Peyer's patch (tissue), 4 donors: ENCODE data around the gene RFFL. TPM values are rescaled to one million over a fixed set of nuclear protein-coding genes. Genes with fewer than 3 reads are reported as not detected.

ENCODE experiments used
- DNase-seq, 3 donors: peaks; one replicate each; pipeline ENCODE4 v3.0.0-alpha.2; 2017 to 2019
- H3K27ac ChIP-seq, 4 donors: fragments of 200-600 bp; sonication (generic); one replicate each; pipeline ENCODE4 v1.5.1; 2016 to 2019
- H3K27me3 ChIP-seq, 2 donors: fragments of 200-600 bp; sonication (generic); one replicate each; pipeline ENCODE4 v1.5.1; 2019
- H3K36me3 ChIP-seq, 3 donors: fragments of 200-600 bp; sonication (generic); one replicate each; pipeline ENCODE4 v1.5.1; 2016 to 2019
- H3K4me1 ChIP-seq, 4 donors: fragments of 200-600 bp; sonication (generic); one replicate each; pipeline ENCODE4 v1.5.1; 2016 to 2019
- H3K4me3 ChIP-seq, 4 donors: fragments of 200-600 bp; sonication (generic); 1 replicate in 3 of 4; 2 replicates in 1 of 4; pipeline ENCODE4 v1.5.1; 2016 to 2019; ENCODE audit warnings: mild to moderate bottlenecking in 1 of 4
- H3K9me3 ChIP-seq, 4 donors: fragments of 200-600 bp; sonication (generic); one replicate each; pipeline ENCODE4 v1.5.1; 2016 to 2019; ENCODE audit warnings: mild to moderate bottlenecking in 1 of 4
- POLR2A ChIP-seq, 2 donors: fragments of 450-650 bp; IDR thresholded peaks; one replicate each; pipeline ENCODE4 v1.5.1; 2017; ENCODE audit warnings: antibody characterized with exemption in 2 of 2, mild to moderate bottlenecking in 2 of 2, moderate library complexity in 2 of 2
- total RNA-seq, 4 donors: library from RNA; depleted of rRNA; stranded (reverse); fragments of >200 nt; gene quantifications; one replicate each; pipeline ENCODE4 v1.1.0, GENCODE V29; 2016
- TF ChIP-seq, protein P1 (sequence below), 6 experiments: fragments of 450-650 bp in 4 of 6; fragments of 200-600 bp in 2 of 6; sonication (generic) in 1 of 6; IDR thresholded peaks; one replicate each; pipeline ENCODE4 v1.5.1; 2017 to 2019; ENCODE audit warnings: antibody characterized with exemption in 6 of 6, mild to moderate bottlenecking in 3 of 6, moderate library complexity in 1 of 6

Gene RFFL
- total RNA-seq, 4 donors from 2014 or later, result 33.0 to 76.7 (median 43.0) TPM

DNA sequence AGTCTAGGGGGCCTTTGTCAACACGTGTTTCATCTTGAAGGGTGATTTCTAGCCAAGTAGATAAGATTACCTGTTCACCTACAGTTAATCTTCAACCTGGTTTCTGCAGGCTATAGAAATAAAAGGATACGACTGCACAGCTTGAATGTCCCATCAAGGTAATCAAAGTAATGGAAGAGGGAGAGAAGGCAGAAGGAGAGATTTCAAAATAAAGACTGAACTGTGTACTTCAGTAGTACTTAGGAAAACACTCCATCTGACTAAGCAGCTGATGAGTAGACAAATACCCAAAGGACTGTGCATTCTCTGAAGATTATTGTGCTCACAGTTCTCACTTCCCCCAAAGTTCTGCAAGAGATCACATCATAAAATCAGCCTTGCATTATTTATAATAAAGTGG lies 5.8 kb upstream of the RFFL start:
- Histone ChIP-seq H3K27me3 (no peaks in the 10 kb centered on the region), H3K4me3 (no peak overlapping the region), H3K4me1 (peaks cover 0 to 39% (median 2%) of the 10 kb centered on the region in 4 donors), H3K36me3 (no peaks in the 10 kb centered on the region), H3K9me3 (no peaks in the 10 kb centered on the region), H3K27ac (peak overlapping the region in 1 of 4 donors; percentile 31)
- TF ChIP-seq, protein P1, sequence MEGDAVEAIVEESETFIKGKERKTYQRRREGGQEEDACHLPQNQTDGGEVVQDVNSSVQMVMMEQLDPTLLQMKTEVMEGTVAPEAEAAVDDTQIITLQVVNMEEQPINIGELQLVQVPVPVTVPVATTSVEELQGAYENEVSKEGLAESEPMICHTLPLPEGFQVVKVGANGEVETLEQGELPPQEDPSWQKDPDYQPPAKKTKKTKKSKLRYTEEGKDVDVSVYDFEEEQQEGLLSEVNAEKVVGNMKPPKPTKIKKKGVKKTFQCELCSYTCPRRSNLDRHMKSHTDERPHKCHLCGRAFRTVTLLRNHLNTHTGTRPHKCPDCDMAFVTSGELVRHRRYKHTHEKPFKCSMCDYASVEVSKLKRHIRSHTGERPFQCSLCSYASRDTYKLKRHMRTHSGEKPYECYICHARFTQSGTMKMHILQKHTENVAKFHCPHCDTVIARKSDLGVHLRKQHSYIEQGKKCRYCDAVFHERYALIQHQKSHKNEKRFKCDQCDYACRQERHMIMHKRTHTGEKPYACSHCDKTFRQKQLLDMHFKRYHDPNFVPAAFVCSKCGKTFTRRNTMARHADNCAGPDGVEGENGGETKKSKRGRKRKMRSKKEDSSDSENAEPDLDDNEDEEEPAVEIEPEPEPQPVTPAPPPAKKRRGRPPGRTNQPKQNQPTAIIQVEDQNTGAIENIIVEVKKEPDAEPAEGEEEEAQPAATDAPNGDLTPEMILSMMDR (IDR thresholded peaks at IDR 0.05), result no peak
- no peak for DNase-seq

DNA sequence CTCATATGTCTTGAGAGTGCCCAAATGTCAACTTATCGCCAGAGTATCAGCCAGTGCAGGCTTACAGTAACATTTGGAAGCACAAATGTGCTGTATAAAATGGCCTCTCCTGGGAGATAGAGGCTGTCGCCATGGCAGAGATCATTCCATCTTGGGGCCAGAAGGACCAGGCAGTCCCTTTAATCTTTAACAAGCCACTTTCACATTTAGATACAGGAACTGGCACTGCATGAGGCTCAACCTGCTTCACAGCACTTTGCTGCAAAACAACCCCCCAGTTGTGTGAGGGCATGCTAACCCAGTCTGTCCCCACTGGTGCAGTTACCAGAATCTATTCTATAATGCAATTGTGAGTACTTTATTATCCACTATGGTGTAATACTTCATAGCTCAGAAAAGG lies 4.7 kb upstream of the RFFL start:
- H3K27ac ChIP-seq, result no peak overlapping the region

DNA sequence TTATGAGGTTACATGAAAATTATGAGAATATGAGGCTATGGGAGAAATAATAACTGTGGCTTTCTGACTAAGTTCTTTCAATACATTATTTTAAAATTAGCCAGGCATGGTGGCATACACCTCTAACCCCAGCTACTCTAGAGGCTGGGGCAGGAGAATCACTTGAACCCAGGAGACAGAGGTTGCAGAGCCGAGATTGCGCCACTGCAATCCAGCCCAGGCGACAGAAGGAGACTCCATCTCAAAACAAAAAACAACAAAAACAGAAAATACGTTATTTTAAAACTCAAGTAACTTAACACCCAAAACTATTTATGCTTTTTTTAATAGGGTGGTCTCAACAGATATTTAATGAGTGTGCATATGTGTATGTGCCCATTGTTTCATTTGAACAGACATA lies 2.4 kb upstream of the RFFL start:
- Histone ChIP-seq H3K27ac (no peak overlapping the region), H3K4me1 (peaks cover 5 to 34% (median 5%) of the 10 kb centered on the region in 4 donors), H3K27me3 (no peaks in the 10 kb centered on the region), H3K4me3 (no peak overlapping the region), H3K9me3 (no peaks in the 10 kb centered on the region), H3K36me3 (peaks cover 0 to 4% (median 0%) of the 10 kb centered on the region in 3 donors)
- DNase-seq, result no peak
- no peak for TF ChIP-seq POLR2A (IDR thresholded peaks at IDR 0.05)
- TF ChIP-seq, protein P1 (IDR thresholded peaks at IDR 0.05), result no peak

More for the DNA sequence above, 4.7 kb upstream of the RFFL start:
- no peak for DNase-seq
- no peaks in the 10 kb centered on the region for H3K27me3 ChIP-seq
- TF ChIP-seq, protein P1 (IDR thresholded peaks at IDR 0.05), result no peak
- TF ChIP-seq POLR2A (IDR thresholded peaks at IDR 0.05), result no peak
- H3K36me3 ChIP-seq, result no peaks in the 10 kb centered on the region
- H3K4me1 ChIP-seq, result peaks cover 5 to 38% (median 5%) of the 10 kb centered on the region in 4 donors
- H3K4me3 ChIP-seq, result no peak overlapping the region
- no peaks in the 10 kb centered on the region for H3K9me3 ChIP-seq

DNA sequence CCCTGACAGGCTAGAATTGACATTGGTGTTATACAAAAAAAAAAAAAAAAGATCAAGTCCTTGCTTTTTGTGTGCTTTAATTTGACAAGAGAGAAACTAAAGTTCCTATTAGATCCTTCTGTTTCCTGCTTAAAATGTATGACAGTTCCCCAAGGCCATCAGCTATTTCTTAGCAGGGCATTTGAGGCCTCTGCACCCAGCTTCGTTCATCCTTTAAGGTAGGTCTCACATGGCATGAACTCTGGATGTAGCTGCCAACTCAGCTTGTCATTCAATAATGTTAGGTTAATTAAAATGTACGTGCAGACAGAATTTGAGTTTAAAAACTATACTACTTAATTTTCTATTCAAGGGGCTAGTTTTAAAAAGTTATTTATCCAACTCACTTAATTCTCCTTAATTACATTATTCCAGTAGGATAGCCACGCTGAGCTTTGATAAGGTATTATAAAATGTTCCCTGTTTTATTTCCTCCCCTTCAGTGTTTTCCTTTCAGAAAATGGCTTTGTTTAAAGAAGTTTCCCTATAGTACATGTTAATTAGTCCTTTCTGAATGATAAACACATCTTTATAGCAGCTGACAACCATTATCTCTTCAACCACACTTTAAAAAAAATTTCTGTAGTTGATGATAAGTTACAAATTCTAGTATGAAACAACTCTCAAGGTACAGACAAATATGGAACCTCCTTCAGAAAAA lies 1.2 kb upstream of the RFFL start:
- TF ChIP-seq, protein P1 (IDR thresholded peaks at IDR 0.05), result no peak
- Histone ChIP-seq H3K4me1 (peaks cover 5 to 29% (median 5%) of the 10 kb centered on the region in 4 donors), H3K9me3 (no peaks in the 10 kb centered on the region)

DNA sequence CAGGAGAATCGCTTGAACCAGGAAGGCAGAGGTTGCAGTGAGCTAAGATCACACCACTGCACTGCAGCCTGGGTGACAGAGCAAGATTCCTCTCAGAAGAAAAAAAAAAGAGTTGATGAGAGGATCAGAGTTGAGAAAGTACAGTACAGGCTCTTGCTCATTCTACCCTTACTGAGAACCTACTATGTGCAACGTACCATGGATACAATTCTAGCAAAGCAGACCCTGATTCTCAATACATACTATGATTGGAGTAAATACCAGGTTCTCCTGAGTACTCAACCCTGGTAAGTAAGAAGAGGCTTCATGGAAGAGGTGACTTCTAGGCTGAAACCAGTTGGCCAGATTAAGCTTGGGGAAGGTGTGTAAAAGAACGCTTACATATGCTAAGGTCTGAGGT lies 1.2 kb downstream of the RFFL start:
- no peak overlapping the region for H3K4me3 ChIP-seq
- no peaks in the 10 kb centered on the region for H3K27me3 ChIP-seq
- peaks cover 5 to 12% (median 5%) of the 10 kb centered on the region in 4 donors for H3K4me1 ChIP-seq
- no peak for DNase-seq
- no peak overlapping the region for H3K27ac ChIP-seq
- peaks cover 0 to 13% (median 0%) of the 10 kb centered on the region in 3 donors for H3K36me3 ChIP-seq
- no peak for TF ChIP-seq POLR2A (IDR thresholded peaks at IDR 0.05)
- TF ChIP-seq, protein P1 (IDR thresholded peaks at IDR 0.05), result no peak
- no peaks in the 10 kb centered on the region for H3K9me3 ChIP-seq

More for the DNA sequence above, 1.2 kb upstream of the RFFL start:
- H3K4me3 ChIP-seq, result no peak overlapping the region
- peaks cover 0 to 13% (median 0%) of the 10 kb centered on the region in 3 donors for H3K36me3 ChIP-seq
- H3K27ac ChIP-seq, result peak overlapping the region in 3 of 4 donors; percentile 68 to 89 (median 68)
- H3K27me3 ChIP-seq, result no peaks in the 10 kb centered on the region
- DNase-seq, result no peak
